Amygdala (tissue), 56 donors: ENCODE measurements around the gene PDGFC.

Experiments used
- DNase-seq, 56 donors: peaks; one replicate each; lab custom pipeline; 2025; lab: John Stamatoyannopoulos, UW

PDGFC gene

GRCh38 chr4:156858071-156858470 lies 113.5 kb downstream of the PDGFC start:
- DNase-seq = no peak

- no peak for DNase-seq
Observed at GRCh38 chr4:156838761-156839160, 132.8 kb downstream of the PDGFC start.

GRCh38 chr4:156837625-156838345 lies 133.8 kb downstream of the PDGFC start:
- no peak for DNase-seq

- no peak for DNase-seq
Observed at GRCh38 chr4:156832886-156833285, 138.7 kb downstream of the PDGFC start.

- no peak for DNase-seq
Observed at GRCh38 chr4:156830351-156830750, 141.2 kb downstream of the PDGFC start.

GRCh38 chr4:156829201-156829873 lies 142.3 kb downstream of the PDGFC start:
- DNase-seq = no peak

GRCh38 chr4:156827519-156827918 lies 144.1 kb downstream of the PDGFC start:
- no peak for DNase-seq

- DNase-seq = no peak
Observed at GRCh38 chr4:156825074-156825473, 146.5 kb downstream of the PDGFC start.

- DNase-seq = no peak
Observed at GRCh38 chr4:156824451-156825060, 147.0 kb downstream of the PDGFC start.

GRCh38 chr4:156820931-156821330 lies 150.7 kb downstream of the PDGFC start:
- DNase-seq = no peak

- no peak for DNase-seq
Observed at GRCh38 chr4:156816360-156816755, 155.2 kb downstream of the PDGFC start.

GRCh38 chr4:156815717-156816359 lies 155.8 kb downstream of the PDGFC start:
- DNase-seq = no peak

- no peak for DNase-seq
Observed at GRCh38 chr4:156811963-156812362, 159.6 kb downstream of the PDGFC start.

GRCh38 chr4:156811286-156811685 lies 160.3 kb downstream of the PDGFC start:
- no peak for DNase-seq

- DNase-seq = no peak
Observed at GRCh38 chr4:156805696-156806095, 165.9 kb downstream of the PDGFC start.

- no peak for DNase-seq
Observed at GRCh38 chr4:156803056-156803455, 168.5 kb downstream of the PDGFC start.

- DNase-seq = no peak
Observed at GRCh38 chr4:156800463-156800862, 171.1 kb downstream of the PDGFC start.

GRCh38 chr4:156799121-156799589 lies 172.4 kb downstream of the PDGFC start:
- no peak for DNase-seq

GRCh38 chr4:156798438-156798837 lies 173.2 kb downstream of the PDGFC start:
- DNase-seq = no peak

- no peak for DNase-seq
Observed at GRCh38 chr4:156797206-156797605, 174.4 kb downstream of the PDGFC start.

- no peak for DNase-seq
Observed at GRCh38 chr4:156795727-156796126, 175.9 kb downstream of the PDGFC start.
